ENCODE results near the gene PTRH1. TPM values are rescaled to one million over a fixed set of nuclear protein-coding genes. Genes with fewer than 3 reads are reported as not detected.

The PTRH1 gene
- polyA plus RNA-seq, 1 of the 3 experiments (the other 2 are of a cell fraction) = 42.2 TPM

GRCh38 chr9:127726871-127727270 is 11.4 kb upstream of the PTRH1 start:
- Histone ChIP-seq H3K9ac (no peak overlapping the region), H3K4me1 (ENCODE audit: control insufficient read depth in 1 of 2, insufficient read depth in 2 of 2, low read depth in 1 of 2, low read length in 1 of 2) (no peaks in the 10 kb centered on the region; a peak in 1 of 4 replicates), H3K9me3 (no peaks in the 10 kb centered on the region), H2AFZ (ENCODE audit: low read depth) (no peak overlapping the region), H4K20me1 (ENCODE audit: insufficient read depth) (no peaks in the 10 kb centered on the region), H3K27me3 (ENCODE audit: insufficient read depth) (no peaks in the 10 kb centered on the region), H3K4me3 (ENCODE audit: low read depth in 2 of 2, low read length in 1 of 2) (no peak overlapping the region), H3K36me3 (replicated peaks in 1 of 2; ENCODE audit: control insufficient read depth in 1 of 2, insufficient read depth in 2 of 2, low read length in 1 of 2) (peaks cover 0 to 3% of the 10 kb centered on the region in 2 experiments), H3K9me2 (no peaks in the 10 kb centered on the region), H3K79me2 (ENCODE audit: insufficient read depth) (no peaks in the 10 kb centered on the region), H3K27ac (ENCODE audit: low read depth in 2 of 2, low read length in 1 of 2) (no peak overlapping the region), H3K4me2 (no peak overlapping the region), H3F3A (replicated peaks; ENCODE audit: insufficient read depth) (peaks cover 3% of the 10 kb centered on the region)
- CTCF ChIA-PET = interaction anchor here (0.8 to 3.0 kb wide), 6 partner anchors 8 to 223 kb away, joined by 3 to 18 read pairs (median 4); partner anchors contain the start of gene TOR2A
- POLR2A ChIA-PET = no interaction called here
- no peak for DNase-seq
- TF ChIP-seq GATA2 (CRISPR knock-in tag; IDR thresholded peaks at IDR 0.05) (no peak), NFIC (IDR thresholded peaks at IDR 0.05; ENCODE audit: borderline replicate concordance) (no peak), MXI1 (IDR thresholded peaks at IDR 0.05; ENCODE audit: low read depth, low read length) (no peak), FOXM1 (IDR thresholded peaks at IDR 0.05; ENCODE audit: low read depth) (no peak), GABPA (IDR thresholded peaks at IDR 0.05; ENCODE audit: low read depth) (no peak), RXRA (IDR thresholded peaks at IDR 0.05; ENCODE audit: borderline replicate concordance, low read depth) (no peak), NRF1 (IDR thresholded peaks at IDR 0.05; ENCODE audit: low read depth, low read length) (no peak), ELF1 (IDR thresholded peaks at IDR 0.05) (no peak), CHD2 (IDR thresholded peaks at IDR 0.05; ENCODE audit: low read length, partially characterized antibody) (no peak), TEAD4 (IDR thresholded peaks at IDR 0.05; ENCODE audit: borderline replicate concordance, insufficient read depth) (no peak), JUND (IDR thresholded peaks at IDR 0.05) (no peak), RFX5 (IDR thresholded peaks at IDR 0.05; ENCODE audit: low read length) (no peak), RCOR1 (IDR thresholded peaks at IDR 0.05; ENCODE audit: low read length) (no peak), RAD21 (IDR thresholded peaks at IDR 0.05; ENCODE audit: low read length) (no peak), TAF1 (IDR thresholded peaks at IDR 0.05; ENCODE audit: borderline replicate concordance, low read depth, low read length) (no peak)
- TF ChIP-seq, protein P1, sequence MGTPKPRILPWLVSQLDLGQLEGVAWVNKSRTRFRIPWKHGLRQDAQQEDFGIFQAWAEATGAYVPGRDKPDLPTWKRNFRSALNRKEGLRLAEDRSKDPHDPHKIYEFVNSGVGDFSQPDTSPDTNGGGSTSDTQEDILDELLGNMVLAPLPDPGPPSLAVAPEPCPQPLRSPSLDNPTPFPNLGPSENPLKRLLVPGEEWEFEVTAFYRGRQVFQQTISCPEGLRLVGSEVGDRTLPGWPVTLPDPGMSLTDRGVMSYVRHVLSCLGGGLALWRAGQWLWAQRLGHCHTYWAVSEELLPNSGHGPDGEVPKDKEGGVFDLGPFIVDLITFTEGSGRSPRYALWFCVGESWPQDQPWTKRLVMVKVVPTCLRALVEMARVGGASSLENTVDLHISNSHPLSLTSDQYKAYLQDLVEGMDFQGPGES (IDR thresholded peaks at IDR 0.05; ENCODE audit: low read depth, low read length) = no peak
- TF ChIP-seq, protein P2, sequence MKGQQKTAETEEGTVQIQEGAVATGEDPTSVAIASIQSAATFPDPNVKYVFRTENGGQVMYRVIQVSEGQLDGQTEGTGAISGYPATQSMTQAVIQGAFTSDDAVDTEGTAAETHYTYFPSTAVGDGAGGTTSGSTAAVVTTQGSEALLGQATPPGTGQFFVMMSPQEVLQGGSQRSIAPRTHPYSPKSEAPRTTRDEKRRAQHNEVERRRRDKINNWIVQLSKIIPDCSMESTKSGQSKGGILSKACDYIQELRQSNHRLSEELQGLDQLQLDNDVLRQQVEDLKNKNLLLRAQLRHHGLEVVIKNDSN (IDR thresholded peaks at IDR 0.05; ENCODE audit: borderline replicate concordance, low read depth) = no peak
- TF ChIP-seq, protein P3, sequence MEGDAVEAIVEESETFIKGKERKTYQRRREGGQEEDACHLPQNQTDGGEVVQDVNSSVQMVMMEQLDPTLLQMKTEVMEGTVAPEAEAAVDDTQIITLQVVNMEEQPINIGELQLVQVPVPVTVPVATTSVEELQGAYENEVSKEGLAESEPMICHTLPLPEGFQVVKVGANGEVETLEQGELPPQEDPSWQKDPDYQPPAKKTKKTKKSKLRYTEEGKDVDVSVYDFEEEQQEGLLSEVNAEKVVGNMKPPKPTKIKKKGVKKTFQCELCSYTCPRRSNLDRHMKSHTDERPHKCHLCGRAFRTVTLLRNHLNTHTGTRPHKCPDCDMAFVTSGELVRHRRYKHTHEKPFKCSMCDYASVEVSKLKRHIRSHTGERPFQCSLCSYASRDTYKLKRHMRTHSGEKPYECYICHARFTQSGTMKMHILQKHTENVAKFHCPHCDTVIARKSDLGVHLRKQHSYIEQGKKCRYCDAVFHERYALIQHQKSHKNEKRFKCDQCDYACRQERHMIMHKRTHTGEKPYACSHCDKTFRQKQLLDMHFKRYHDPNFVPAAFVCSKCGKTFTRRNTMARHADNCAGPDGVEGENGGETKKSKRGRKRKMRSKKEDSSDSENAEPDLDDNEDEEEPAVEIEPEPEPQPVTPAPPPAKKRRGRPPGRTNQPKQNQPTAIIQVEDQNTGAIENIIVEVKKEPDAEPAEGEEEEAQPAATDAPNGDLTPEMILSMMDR (IDR thresholded peaks at IDR 0.05) = no peak
- WGBS (ENCODE audit: low lambda C conversion rate) = 62% methylated on average over 8 of the region's 8 CpGs
